Right atrium auricular region (tissue), 2 donors: ENCODE results near the gene AATK. TPM values are rescaled to one million over a fixed set of nuclear protein-coding genes. Genes with fewer than 3 reads are reported as not detected.

ENCODE experiments used
- DNase-seq: peaks from one replicate; pipeline ENCODE4 v3.0.0-alpha.2; 2019; ENCODE audit warnings: low spot score
- H3K27ac ChIP-seq, 2 donors: fragments of 200-600 bp; sonication (generic); 1 replicate in 1 of 2; 2 replicates in 1 of 2; pipeline ENCODE4 v1.5.1; 2016 to 2019
- H3K27me3 ChIP-seq, 2 donors: fragments of 200-600 bp; sonication (generic); one replicate each; pipeline versions ENCODE4 v1.5.1 to v1.6.0; 2017 to 2019
- H3K36me3 ChIP-seq: fragments of 200-600 bp; sonication (generic); one replicate; pipeline ENCODE4 v1.5.1; 2016
- H3K4me1 ChIP-seq, 2 donors: fragments of 200-600 bp; sonication (generic); one replicate each; pipeline versions ENCODE4 v1.5.1 to v1.6.0; 2017 to 2019
- H3K4me3 ChIP-seq, 2 donors: fragments of 200-600 bp; sonication (generic); 1 replicate in 1 of 2; 2 replicates in 1 of 2; pipeline ENCODE4 v1.5.1; 2017 to 2019; ENCODE audit warnings: mild to moderate bottlenecking in 1 of 2, moderate library complexity in 1 of 2
- H3K9me3 ChIP-seq, 2 donors: fragments of 200-600 bp; sonication (generic); one replicate each; pipeline ENCODE4 v1.5.1; 2019
- CTCF ChIP-seq, 2 donors: fragments of 200-600 bp; sonication (generic); IDR thresholded peaks; one replicate each; pipeline ENCODE4 v1.5.1; 2019; ENCODE audit warnings: antibody characterized with exemption in 2 of 2
- total RNA-seq, 2 donors: library from RNA; depleted of rRNA; stranded (reverse); fragments of >200 nt; gene quantifications; one replicate each; pipeline ENCODE4 v1.1.0, GENCODE V29; 2016

The AATK gene
- total RNA-seq, 2 donors from 2014 or later = 5.4 to 6.5 TPM

GRCh38 chr17:81112450-81112849, 53.6 kb downstream of the AATK start:
- H3K4me1 ChIP-seq = no peaks in the 10 kb centered on the region
- DNase-seq = no peak
- no peaks in the 10 kb centered on the region for H3K27me3 ChIP-seq
- peaks cover 30% of the 10 kb centered on the region for H3K36me3 ChIP-seq
- TF ChIP-seq CTCF (IDR thresholded peaks at IDR 0.05) = no peak
- no peak overlapping the region for H3K27ac ChIP-seq
- no peak overlapping the region for H3K4me3 ChIP-seq
- H3K9me3 ChIP-seq = no peaks in the 10 kb centered on the region

- Histone ChIP-seq H3K36me3 (peaks cover 35% of the 10 kb centered on the region), H3K27ac (no peak overlapping the region), H3K27me3 (no peaks in the 10 kb centered on the region), H3K4me1 (no peaks in the 10 kb centered on the region), H3K9me3 (no peaks in the 10 kb centered on the region), H3K4me3 (no peak overlapping the region)
- no peak for TF ChIP-seq CTCF (IDR thresholded peaks at IDR 0.05)
- DNase-seq = no peak
Observed at GRCh38 chr17:81111066-81111465, 55.0 kb downstream of the AATK start.

- Histone ChIP-seq H3K4me3 (no peak overlapping the region), H3K27me3 (no peaks in the 10 kb centered on the region), H3K4me1 (no peaks in the 10 kb centered on the region), H3K27ac (no peak overlapping the region), H3K9me3 (no peaks in the 10 kb centered on the region), H3K36me3 (peaks cover 37% of the 10 kb centered on the region)
- TF ChIP-seq CTCF (IDR thresholded peaks at IDR 0.05) = no peak
- DNase-seq = no peak
Observed at GRCh38 chr17:81110488-81111040, 55.5 kb downstream of the AATK start.

- peaks cover 43% of the 10 kb centered on the region for H3K36me3 ChIP-seq
- TF ChIP-seq CTCF (IDR thresholded peaks at IDR 0.05) = no peak
Observed at GRCh38 chr17:81109957-81110356, 56.1 kb downstream of the AATK start.

GRCh38 chr17:81108220-81108619, 57.8 kb downstream of the AATK start:
- DNase-seq = no peak
- Histone ChIP-seq H3K27me3 (no peaks in the 10 kb centered on the region), H3K4me1 (no peaks in the 10 kb centered on the region), H3K9me3 (no peaks in the 10 kb centered on the region), H3K4me3 (no peak overlapping the region), H3K27ac (no peak overlapping the region), H3K36me3 (peaks cover 60% of the 10 kb centered on the region)
- TF ChIP-seq CTCF (IDR thresholded peaks at IDR 0.05) = no peak

More at GRCh38 chr17:81109957-81110356, 56.1 kb downstream of the AATK start:
- Histone ChIP-seq H3K27ac (no peak overlapping the region), H3K9me3 (no peaks in the 10 kb centered on the region), H3K4me3 (no peak overlapping the region), H3K27me3 (no peaks in the 10 kb centered on the region), H3K4me1 (no peaks in the 10 kb centered on the region)
- DNase-seq = no peak

GRCh38 chr17:81106716-81107115, 59.3 kb downstream of the AATK start:
- H3K27me3 ChIP-seq = no peaks in the 10 kb centered on the region
- no peak overlapping the region for H3K27ac ChIP-seq
- peaks cover 62% of the 10 kb centered on the region for H3K36me3 ChIP-seq
- no peak for DNase-seq
- peaks cover 0 to 3% of the 10 kb centered on the region in 2 donors for H3K4me1 ChIP-seq
- no peak overlapping the region for H3K4me3 ChIP-seq
- TF ChIP-seq CTCF (IDR thresholded peaks at IDR 0.05) = no peak
- H3K9me3 ChIP-seq = no peaks in the 10 kb centered on the region
